LHCN-M2 (cell line): ENCODE data around the gene KRTAP10-9. TPM values are rescaled to one million over a fixed set of nuclear protein-coding genes. Genes with fewer than 3 reads are reported as not detected.
"Not testable (repeated sequence)": the region's sequence is repeated elsewhere in the genome, so short reads cannot be mapped to it uniquely, and the experiment has no call there.

ENCODE experiments used
- DNase-seq: peaks from one replicate; pipeline ENCODE4 v3.0.0-alpha.2; 2012; ENCODE audit warnings: low read depth
- polyA plus RNA-seq: library from polyadenylated mRNA; unstranded; fragments of >200 nt; gene quantifications from one replicate; pipeline ENCODE4 v1.2.1, GENCODE V29; 2012; ENCODE audit warnings: missing spikeins
- total RNA-seq: library from RNA; depleted of rRNA; stranded (reverse); fragments of >200 nt; gene quantifications from 2 replicates; pipeline ENCODE4 v1.2.3, GENCODE V29; 2014; rRNA removed

Gene KRTAP10-9, protein sequence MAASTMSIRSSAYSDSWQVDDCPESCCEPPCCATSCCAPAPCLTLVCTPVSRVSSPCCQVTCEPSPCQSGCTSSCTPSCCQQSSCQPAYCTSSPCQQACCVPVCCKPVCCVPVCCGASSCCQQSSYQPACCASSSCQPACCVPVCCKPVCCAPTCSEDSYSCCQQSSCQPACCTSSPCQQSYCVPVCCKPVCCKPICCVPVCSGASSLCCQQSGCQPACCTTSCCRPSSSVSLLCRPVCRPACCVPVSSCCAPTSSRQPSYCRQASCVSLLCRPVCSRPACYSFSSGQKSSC
- not detected in 2 replicates for total RNA-seq
- polyA plus RNA-seq = not detected

DNA sequence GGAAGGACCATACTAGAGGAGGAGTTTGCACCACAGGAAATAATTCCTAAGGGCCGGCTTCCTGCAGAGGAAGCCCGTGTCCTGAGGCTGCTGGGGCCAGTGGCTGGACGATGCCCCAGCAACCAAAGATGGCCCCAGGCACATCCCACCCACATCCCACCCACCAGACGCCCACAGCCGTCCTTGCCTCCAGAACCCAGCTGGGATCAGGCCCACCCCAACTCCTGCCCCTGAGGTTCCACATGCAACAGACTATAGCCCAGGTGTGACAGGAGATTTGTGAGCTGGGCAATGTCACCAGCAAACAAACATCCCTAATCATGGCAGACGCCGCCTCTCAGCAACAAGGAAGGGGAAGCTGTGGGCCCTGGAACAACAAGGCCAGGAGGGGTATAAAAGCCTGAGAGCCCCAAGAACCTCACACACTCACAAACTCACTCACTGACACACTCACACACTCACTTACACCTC, at the start of gene KRTAP10-9:
Gene KRTAP10-9 (plus strand): TSS at position 421 of the 471 bp plus-strand sequence. CDS start 79 bp downstream, outside the sequence.
- DNase-seq = no peak

DNA sequence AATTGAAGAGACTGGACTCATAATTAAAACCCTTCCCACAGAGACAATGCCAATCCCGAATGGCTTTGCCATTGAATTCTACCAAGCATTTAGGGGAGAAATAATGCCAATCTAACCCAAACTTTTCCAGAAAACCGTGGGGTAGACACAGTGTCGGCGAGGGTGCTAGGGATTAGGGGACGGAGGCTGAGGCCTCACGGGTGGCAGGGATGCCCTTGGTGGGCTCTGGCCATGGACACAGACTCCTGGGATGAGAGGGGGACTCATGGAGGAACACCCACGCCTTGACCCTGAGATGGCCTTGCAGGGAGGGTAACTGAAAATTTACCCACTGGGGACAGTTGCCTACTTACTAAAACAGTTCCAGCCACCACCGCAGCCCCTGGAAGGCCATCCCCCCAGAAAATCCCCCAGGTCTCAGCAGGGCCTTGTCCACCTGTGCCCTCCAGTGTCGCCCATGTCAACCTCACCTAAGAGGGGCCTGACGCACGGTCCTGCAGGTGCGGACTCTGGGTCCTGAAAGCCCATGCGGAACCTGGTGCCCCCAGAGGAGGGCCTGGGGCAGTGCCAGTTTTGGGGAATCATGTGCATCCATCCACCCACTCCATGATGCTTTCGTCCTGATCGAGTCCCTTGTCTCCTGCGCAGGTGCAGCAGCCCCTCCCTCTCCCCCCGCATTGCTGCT, 48.4 kb upstream of the KRTAP10-9 start:
- DNase-seq = no peak

DNA sequence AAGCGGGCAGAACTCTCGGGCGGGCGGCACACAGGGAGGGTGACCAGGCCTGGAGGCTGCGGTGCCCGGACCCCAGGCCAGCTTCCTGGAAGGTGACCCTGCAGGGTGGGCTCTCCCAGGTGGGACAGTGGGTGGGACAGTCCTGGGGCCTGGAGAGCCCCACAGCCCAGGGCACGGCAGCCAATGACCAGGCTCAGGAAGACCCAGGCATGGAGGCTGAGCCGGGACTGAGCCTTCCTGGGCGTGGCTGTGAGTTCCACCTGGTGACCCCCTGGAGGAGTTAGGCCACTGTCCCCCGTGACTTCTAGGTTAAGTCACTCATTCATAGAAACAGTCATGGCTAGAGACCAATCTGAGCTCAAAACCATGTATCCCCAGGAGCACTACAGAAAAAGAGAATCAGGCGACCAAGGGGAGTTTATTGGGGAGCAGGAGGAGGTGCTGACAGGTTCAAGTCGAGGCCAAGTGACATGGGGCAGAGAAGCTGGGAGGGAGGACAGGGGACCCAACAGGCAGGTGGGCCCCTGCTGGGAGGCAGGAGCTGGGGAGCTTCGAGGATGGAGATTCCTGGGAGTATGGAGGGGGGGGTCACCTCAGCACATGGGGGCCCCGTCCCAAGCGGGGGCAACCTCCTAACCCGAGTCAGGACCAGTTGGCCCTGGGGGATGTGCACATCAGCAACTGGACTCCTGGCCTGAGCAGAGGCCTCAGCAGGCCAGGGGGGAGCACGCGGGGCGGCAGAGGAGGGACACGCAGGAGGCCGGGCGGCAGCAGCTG, 47.6 kb upstream of the KRTAP10-9 start:
- DNase-seq = no peak

DNA sequence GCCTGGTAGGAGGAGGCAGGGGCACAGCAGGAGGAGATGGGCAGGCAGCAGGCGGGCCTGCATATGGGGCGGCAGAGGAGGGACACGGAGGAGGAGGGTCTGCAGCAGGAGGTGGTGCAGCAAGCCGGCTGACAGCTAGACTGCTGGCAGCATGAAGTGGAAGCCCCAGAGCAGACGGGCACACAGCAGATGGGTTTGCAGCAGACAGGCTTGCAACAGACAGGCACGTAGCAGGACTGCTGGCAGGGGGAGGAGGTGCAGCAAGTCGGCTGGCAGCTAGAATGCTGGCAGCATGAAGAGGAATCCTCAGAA, 47.1 kb upstream of the KRTAP10-9 start:
- DNase-seq = no peak

DNA sequence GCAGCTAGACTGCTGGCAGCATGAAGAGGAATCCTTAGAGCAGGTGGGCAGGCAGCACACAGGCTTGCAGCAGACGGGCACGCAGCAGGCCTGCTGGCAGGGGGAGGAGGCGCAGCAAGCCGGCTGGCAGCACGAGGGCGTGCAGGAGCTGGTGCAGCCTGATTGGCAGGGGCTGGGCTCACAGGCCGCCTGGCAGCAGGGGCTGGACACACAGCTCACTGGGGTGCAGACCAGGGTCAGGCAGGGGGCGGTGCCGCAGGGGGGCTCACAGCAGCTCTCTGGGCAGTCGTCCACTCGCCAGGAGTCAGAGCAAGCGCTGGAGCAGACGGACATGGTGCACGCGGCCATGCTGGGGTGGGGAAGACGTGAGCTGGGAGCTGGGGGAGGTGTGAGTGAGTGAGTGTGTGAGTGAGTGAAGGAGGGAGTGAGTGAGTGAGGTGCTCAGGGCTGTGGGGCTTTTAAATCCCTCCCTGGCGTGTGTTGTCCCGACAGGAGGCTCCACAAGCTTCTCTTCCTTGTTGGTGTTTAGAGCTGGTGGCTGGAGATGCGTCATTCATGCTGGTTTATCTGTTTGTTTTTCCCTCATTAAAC, 46.6 kb upstream of the KRTAP10-9 start, which contains the start of gene KRTAP10-5:
Gene KRTAP10-5 (minus strand): TSS at position 374 of the 591 bp plus-strand sequence. CDS start 26 bp downstream, at position 348.
- DNase-seq = not testable (repeated sequence)

DNA sequence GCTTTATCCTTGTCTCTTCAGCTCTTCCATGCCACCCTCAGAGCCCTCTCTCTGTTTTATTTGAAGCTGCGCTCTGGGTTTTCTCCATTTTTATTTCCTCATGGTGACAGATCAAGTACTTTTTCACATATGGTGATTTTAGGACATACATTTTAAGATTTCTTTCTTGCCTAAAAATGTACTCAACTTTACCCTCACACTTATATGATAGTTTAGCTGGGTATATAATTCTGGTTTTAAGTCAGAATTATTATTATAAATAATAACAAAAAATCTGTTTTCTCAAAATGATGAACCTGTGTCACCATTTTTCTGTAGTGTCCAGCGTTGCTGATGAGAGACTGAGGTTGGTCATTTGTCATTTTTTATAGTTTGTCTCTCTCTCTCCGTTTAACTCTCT, 45.7 kb upstream of the KRTAP10-9 start:
- no peak for DNase-seq

DNA sequence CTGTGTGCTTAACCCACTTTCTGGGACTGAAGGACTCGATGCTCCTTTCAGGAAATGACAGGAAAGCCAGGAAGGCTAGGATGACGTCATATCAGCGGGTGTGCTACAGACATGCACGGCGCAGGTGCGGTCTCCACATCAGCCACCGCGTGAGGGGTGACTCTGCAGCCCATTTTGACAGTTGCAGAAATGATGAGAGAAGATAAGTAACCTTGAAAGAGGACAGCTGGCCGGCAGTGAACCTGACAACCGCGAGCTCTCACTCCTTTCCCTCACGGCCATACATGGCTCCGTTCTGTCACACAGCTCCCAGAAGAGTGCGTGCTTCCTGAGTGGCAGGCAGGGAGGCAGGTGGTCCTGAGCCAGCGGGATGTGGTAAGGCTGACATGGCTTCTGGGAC, 44.8 kb upstream of the KRTAP10-9 start:
- no peak for DNase-seq

DNA sequence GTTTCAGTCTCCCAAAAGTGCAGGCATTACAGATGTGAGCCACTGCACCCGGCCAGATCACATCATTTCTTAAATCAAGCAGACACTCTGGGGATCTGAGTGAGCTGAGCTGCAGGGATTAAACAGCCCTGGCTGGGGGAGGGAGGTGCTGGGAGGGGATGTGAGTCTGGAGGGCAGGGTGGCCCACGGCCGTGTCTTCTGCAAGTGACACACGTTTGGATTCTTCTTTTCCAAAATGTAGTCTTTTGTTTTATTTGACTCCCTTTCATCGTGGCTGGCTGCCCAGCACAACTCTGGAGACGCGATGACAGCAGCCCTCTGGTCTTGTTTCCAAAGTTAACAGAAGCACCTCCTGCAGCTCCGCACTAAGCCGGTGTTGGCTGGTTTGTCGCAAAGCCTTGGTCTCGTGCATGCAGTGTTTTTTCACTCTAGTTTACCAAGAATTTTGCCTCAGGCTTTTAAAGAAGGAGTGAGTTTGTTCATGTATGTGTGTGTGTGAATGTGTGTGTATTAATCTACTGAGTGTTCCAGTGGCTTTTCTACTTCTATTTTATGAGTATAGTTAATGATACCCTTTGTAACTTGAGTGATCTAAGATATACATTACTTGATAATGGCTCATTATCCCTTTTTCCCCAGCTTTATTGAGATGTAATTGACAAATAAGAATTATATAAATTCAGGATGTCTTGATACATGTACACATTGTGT, 43.6 kb upstream of the KRTAP10-9 start:
- DNase-seq = no peak

DNA sequence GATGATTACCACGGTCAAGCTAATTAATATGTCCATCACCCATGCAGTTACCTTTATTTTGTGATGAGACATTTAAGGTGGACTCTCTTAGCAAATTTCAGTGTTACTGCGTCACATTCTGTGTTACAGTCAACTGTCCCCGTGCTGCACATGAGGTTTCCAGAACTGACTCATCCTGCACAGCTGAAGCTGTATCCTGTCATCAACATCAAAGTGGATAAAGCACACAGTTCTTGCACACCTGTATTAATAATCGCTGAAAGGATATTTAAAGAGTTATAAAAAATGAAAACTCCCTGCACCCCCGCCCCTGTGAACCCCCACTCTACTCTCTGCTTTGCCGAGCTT, 43.1 kb upstream of the KRTAP10-9 start:
- no peak for DNase-seq

DNA sequence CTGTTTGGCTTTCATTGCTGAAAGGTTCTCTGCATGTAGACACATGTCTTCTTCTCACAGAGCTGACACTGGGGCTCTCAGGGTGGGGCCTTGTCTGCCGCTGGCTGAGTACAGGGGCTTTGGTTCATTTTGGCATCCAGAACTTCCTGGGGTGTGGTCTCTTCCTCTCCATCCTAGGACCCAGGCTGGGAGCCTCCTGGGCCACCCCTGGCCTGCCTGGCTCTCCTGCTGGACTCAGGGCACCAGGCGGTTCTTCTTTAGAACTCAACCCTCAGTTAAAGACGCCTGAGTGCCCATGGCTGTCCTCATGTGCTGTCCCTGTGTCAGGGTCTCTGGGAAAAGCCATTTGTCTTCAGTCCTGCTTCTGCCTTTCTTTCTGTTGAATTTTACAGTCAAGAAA, 41.0 kb upstream of the KRTAP10-9 start:
- DNase-seq = no peak

DNA sequence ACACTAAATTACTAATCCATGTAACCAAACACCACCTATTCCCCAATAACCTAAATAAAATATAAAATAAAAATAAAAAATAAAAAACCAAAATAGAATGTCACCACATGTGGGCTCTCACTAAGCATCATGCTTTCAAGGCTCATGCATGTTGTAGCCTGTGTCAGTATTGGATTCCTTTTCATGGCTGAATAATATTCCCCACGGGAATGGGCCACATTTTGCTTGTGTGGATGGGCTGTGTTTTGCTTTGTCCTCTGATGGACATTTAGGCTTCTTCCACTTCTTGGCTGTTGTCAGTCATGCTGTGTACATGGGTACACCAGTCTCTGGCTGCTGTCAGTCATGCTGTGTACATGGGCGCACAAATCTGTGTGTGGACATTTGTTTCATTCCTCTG, 37.8 kb upstream of the KRTAP10-9 start:
- no peak for DNase-seq

DNA sequence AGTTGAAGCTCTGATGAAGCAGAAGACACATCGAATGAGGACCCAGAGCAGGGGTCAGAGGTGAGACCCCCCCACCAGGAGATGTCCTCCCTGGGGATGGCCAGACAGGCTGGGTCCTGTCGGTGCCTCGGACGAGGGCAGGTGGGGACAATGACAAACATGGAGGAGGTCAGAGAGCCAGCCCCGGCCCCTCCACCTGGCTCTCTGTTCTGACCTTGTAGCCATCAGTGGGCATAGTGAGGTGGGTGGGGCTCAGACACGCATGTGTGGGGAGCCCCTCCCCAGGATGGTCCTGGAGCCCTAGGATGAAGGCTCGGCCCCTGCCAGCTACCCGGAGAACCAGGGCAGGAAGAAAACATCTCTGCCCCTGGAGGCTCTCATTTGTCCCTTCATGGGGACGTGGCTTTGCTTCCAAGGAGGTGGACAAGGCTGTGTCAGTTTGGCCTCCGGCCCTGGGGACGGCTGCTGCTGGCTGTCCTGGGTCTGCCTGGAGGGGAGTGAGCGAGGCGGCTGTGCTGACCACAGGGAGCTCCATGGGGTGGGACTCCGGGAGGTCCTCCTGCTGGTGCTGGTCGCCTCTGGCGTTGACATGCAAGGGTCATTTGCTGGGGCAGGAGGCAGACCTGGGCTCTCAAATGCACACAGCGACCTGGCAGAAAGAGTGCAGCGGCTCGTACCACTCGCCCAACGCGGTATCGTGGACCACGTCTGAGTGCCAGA, 37.1 kb upstream of the KRTAP10-9 start:
- DNase-seq = no peak

DNA sequence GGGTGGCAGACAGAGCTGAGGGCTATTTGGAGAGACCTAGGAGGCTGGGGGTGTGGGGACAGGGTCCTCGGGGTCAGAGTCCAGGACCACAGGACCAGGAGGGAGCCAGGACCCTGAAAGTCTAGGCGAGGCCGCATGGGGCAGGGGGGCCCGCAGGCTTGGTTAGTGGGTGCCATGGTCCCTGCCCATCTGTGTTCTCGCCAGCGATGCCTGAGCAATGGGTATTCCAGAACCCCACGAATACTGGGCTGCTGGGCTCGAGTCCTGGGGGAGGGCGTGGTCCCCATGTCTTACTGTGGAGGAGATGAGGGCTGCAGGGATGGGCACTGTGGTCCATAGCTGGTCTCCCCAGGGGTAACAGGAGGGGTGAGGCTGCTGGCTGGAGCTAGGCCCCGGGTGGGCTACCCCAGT, 36.6 kb upstream of the KRTAP10-9 start:
- no peak for DNase-seq

DNA sequence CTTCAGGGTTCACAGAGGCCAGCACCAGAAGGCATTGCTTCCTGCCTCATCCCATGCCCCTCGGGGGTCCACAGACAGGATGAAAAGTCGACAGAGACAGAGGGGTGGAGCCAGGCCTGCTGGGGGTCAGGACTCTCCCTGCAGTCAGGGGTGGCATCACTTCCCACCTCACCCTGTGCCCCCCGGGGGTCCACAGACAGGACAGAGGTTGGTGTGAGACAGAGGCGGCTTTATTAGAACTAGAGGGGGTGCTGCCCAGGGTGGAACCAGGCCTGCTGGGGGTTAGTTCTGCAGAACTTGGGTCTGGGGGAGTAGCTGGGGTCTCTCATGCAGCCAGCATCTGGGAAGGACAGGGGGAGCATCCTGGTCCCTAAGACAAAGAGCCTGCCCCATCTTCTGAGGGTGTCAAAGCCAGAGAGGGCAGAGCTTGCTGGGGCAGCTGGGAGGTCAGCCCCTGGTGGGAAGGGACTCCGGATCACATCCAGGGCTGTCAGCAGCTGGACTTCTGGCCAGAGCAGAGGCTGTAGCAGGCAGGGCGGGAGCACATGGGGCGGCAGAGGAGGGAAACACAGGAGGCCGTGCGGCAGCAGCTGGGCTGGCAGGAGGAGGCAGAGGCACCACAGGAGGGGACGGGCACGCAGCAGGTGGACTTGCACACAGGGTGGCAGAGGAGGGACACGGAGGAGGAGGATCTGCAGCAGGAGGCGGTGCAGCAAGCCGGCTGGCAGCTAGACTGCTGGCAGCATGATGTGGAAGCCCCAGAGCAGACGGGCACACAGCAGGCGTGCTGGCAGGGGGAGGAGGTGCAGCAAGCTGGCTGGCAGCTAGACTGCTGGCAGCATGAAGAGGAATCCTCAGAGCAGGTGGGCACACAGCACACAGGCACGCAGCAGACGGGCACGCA, 35.7 kb upstream of the KRTAP10-9 start:
- DNase-seq = peak; percentile 9

DNA sequence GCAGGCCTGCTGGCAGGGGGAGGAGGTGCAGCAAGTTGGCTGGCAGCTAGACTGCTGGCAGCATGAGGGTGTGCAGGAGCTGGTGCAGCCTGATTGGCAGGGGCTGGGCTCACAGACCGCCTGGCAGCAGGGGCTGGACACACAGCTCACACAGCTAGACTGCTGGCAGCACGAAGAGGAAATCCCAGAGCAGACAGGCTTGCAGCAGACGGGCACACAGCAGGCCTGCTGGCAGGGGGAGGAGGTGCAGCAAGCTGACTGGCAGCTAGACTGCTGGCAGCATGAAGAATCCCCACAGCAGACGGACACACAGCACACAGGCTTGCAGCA, 35.1 kb upstream of the KRTAP10-9 start:
- not testable (repeated sequence) for DNase-seq

DNA sequence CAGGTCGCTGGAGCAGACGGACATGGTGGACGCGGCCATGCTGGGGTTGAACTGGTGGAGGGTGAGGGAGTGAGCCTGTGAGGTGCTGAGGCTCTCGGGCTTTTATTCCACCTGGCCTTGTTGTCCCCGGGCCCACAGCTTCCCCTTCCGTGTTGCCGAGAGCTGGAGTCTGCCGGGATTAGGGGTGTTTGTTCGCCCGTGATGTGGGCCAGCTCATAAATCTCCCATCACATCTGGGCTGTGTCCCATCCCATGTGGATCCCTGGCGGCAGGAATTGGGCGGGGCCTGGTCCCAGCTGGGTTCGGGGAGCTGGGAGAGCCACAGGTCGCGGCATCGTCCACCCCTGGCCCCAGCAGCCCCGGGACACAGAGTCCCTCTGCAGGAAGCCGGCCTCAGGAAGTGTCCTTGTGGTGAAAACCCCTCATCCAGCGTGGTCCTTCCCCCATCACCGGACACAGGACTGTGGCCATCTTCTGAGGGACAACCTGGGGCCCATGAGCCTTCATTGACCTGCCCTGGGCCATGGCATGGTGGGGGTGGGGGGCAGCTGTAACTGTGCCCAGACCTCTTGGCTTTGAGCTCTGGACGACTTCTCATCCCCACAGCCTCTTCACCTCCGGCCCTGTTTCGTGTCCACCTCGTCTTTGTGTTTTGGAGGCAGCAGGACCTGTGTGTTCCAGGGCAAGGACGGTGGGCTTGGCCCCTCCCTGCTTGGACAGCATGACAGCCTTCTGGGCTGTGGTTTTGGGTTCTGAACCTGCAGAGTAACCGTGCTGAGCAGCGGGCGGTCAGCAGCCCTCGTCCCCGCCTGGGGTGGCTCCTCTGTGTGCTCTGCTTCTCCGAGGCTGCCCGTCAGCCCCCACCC, 34.2 kb upstream of the KRTAP10-9 start, which contains the start of gene KRTAP10-6:
Gene KRTAP10-6 (minus strand): TSS at position 60 of the 866 bp plus-strand sequence. CDS start 21 bp downstream, at position 39.
- no peak for DNase-seq

DNA sequence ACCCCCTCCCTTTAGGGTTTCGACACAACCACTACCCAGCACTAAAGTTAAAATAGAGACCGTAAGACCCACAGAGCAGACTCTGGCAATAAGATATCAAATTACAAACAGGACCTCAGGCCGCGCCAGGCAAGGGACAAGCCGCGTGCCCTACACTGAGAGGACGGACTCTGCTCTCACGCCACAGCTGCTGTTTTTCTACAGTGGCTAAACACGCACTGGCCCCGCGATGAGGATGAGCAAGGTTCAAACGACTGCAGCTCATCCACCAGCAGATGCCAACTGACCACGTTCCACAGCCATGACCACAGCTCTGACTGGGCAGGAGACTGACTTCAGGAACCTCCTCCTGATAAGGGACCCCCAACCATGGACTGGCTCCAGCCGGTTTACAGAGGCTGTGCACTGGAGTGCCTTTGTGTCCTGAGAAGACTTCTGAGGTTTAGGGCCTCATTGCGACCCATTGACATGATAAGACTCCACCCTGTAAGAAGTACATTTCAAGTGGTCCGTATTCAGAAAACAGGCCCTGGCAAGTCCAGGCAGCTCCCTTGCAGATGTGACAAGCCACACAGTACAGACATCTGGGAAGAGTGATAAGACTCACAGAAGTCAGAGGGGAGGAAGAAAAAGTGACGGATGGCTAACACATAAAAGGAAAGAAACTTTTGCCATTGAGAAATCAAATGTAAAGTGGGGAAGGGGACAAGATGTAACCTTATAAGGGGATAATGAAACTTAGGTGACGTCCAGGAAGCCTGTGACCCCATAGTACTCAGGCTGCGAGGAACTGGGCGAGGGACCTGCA, 33.1 kb upstream of the KRTAP10-9 start:
- DNase-seq = peak; percentile 42
